Ovary (tissue), 3 donors: Measurements from ENCODE around the gene NUP188.

ENCODE experiments used
- POLR2A ChIP-seq: fragments of 450-650 bp; IDR thresholded peaks from one replicate; pipeline ENCODE4 v1.6.1; 2017; ENCODE audit warnings: antibody characterized with exemption, mild to moderate bottlenecking, moderate library complexity
- TF ChIP-seq, protein P1 (sequence below), 3 donors: fragments of 450-650 bp in 2 of 3; fragments of 200-600 bp in 1 of 3; IDR thresholded peaks; one replicate each; pipeline versions ENCODE4 v1.5.1 to v1.8.0; 2016 to 2022; ENCODE audit warnings: antibody characterized with exemption in 3 of 3, mild to moderate bottlenecking in 1 of 3
- donor health status: DM: no; HTN: no; CAD: no.

GRCh38 chr9:128913048-128913900 is 34.2 kb upstream of the NUP188 start:
- no peak for TF ChIP-seq POLR2A
- TF ChIP-seq, protein P1, sequence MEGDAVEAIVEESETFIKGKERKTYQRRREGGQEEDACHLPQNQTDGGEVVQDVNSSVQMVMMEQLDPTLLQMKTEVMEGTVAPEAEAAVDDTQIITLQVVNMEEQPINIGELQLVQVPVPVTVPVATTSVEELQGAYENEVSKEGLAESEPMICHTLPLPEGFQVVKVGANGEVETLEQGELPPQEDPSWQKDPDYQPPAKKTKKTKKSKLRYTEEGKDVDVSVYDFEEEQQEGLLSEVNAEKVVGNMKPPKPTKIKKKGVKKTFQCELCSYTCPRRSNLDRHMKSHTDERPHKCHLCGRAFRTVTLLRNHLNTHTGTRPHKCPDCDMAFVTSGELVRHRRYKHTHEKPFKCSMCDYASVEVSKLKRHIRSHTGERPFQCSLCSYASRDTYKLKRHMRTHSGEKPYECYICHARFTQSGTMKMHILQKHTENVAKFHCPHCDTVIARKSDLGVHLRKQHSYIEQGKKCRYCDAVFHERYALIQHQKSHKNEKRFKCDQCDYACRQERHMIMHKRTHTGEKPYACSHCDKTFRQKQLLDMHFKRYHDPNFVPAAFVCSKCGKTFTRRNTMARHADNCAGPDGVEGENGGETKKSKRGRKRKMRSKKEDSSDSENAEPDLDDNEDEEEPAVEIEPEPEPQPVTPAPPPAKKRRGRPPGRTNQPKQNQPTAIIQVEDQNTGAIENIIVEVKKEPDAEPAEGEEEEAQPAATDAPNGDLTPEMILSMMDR (IDR thresholded peaks at IDR 0.05) = no peak
